UCSD-AML1 (cell line): ENCODE data around the gene ACKR1.

Source experiments
- DNase-seq: peaks from one replicate; lab custom pipeline; 2025; ENCODE audit not compliant: unreplicated experiment; lab: John Stamatoyannopoulos, UW

Gene ACKR1

GRCh38 chr1:159204161-159205141, at the start of gene ACKR1:
ACKR1 (plus strand) TSS chr1:159204875; CDS start chr1:159204960, 85 bp downstream.
- DNase-seq = no peak

GRCh38 chr1:159161001-159161718, 43.5 kb upstream of the ACKR1 start:
- peak; percentile 55 for DNase-seq

GRCh38 chr1:159161719-159162026, 43.0 kb upstream of the ACKR1 start:
- DNase-seq = no peak

- no peak for DNase-seq
Measured at GRCh38 chr1:159162516-159163265, 42.0 kb upstream of the ACKR1 start.

GRCh38 chr1:159163614-159164228, 41.0 kb upstream of the ACKR1 start:
- DNase-seq = no peak

GRCh38 chr1:159168043-159168442, 36.6 kb upstream of the ACKR1 start:
- no peak for DNase-seq

GRCh38 chr1:159170639-159171038, 34.0 kb upstream of the ACKR1 start:
- no peak for DNase-seq

- no peak for DNase-seq
Measured at GRCh38 chr1:159171254-159171687, 33.4 kb upstream of the ACKR1 start, which contains the start of gene CADM3. CADM3 (plus strand) TSS chr1:159171615; CDS start chr1:159171766, 151 bp downstream.

GRCh38 chr1:159171688-159172501, 32.8 kb upstream of the ACKR1 start:
- no peak for DNase-seq

- DNase-seq = no peak
Measured at GRCh38 chr1:159172614-159173291, 31.9 kb upstream of the ACKR1 start.

- DNase-seq = no peak
Measured at GRCh38 chr1:159173320-159173719, 31.4 kb upstream of the ACKR1 start.

GRCh38 chr1:159175571-159175970, 29.1 kb upstream of the ACKR1 start:
- DNase-seq = no peak

- peak; percentile 44 for DNase-seq
Measured at GRCh38 chr1:159177272-159177907, 27.3 kb upstream of the ACKR1 start.

- no peak for DNase-seq
Measured at GRCh38 chr1:159179906-159180305, 24.8 kb upstream of the ACKR1 start.

GRCh38 chr1:159180516-159180915, 24.2 kb upstream of the ACKR1 start:
- DNase-seq = no peak

GRCh38 chr1:159181328-159182024, 23.2 kb upstream of the ACKR1 start:
- no peak for DNase-seq

- no peak for DNase-seq
Measured at GRCh38 chr1:159184201-159184600, 20.5 kb upstream of the ACKR1 start.

- DNase-seq = no peak
Measured at GRCh38 chr1:159185121-159185520, 19.6 kb upstream of the ACKR1 start.
